ENCODE data around the gene QRICH2. TPM values are rescaled to one million over a fixed set of nuclear protein-coding genes. Genes with fewer than 3 reads are reported as not detected.

QRICH2 gene
- total RNA-seq, 1 donor from 2014 or later: 18.5 TPM

DNA sequence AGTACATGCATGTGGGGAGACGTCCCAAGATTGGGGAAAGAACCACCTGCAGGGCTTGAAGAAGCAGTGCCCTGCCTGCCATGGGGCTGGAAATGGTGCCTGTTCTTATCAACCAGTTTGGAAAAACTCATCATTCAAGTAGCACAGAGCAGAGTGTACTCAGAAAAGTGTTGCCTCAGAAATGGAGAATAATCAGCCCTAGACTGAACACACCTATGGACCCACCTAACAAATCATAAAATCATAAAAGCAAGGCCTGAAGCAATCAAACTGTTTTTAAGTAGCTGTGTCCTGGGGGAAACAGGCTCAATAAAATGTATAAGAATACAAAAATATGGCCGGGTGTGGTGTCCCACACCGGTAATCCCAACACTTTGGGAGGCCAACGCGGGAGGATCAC lies 11.2 kb downstream of the QRICH2 start:
- no peaks in the 10 kb centered on the region for H3K4me1 Mint-ChIP-seq (ENCODE audit: low read depth)
- no peaks in the 10 kb centered on the region for H3K9me3 Mint-ChIP-seq (ENCODE audit: low read depth)
- peak overlapping the region; percentile 37 for H3K27ac Mint-ChIP-seq
- no peak for DNase-seq (ENCODE audit: low spot score, unreplicated experiment)
- H3K27me3 Mint-ChIP-seq: no peaks in the 10 kb centered on the region
- H3K4me3 Mint-ChIP-seq (ENCODE audit: low read depth): no peak overlapping the region
- TF ChIP-seq CTCF (IDR thresholded peaks at IDR 0.05; ENCODE audit: unreplicated experiment): no peak
- peaks cover 7% of the 10 kb centered on the region for H3K36me3 Mint-ChIP-seq (ENCODE audit: insufficient read depth)

- Mint-ChIP-seq H3K4me1 (ENCODE audit: low read depth) (no peaks in the 10 kb centered on the region), H3K27ac (no peak overlapping the region), H3K27me3 (no peaks in the 10 kb centered on the region), H3K4me3 (ENCODE audit: low read depth) (no peak overlapping the region), H3K9me3 (ENCODE audit: low read depth) (no peaks in the 10 kb centered on the region), H3K36me3 (ENCODE audit: insufficient read depth) (peaks cover 7% of the 10 kb centered on the region)
- no peak for DNase-seq (ENCODE audit: low spot score, unreplicated experiment)
- no peak for TF ChIP-seq CTCF (IDR thresholded peaks at IDR 0.05; ENCODE audit: unreplicated experiment)
Observed at GRCh38 chr17:76296186-76296585, 11.9 kb downstream of the QRICH2 start.

DNA sequence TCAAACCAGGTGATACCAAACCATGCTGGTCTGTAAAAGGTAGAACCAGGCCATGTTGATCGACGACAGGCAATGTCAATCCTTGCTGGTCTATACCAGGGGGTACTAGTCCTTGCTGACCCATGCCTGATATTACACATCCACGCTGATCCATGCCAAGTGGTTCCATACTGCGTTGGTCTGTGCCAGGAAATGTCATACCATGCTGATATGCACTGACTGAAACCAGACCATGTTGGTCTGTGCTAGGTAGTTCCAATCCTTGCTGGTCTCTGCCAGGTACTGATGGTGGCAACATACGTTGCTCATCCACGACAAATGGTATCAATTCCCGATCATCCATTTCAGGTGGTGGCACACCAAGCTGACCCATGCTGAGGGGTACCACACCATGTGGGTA lies 15.0 kb downstream of the QRICH2 start:
- Mint-ChIP-seq H3K27ac (no peak overlapping the region), H3K27me3 (no peaks in the 10 kb centered on the region), H3K9me3 (ENCODE audit: low read depth) (no peaks in the 10 kb centered on the region), H3K4me3 (ENCODE audit: low read depth) (no peak overlapping the region), H3K36me3 (ENCODE audit: insufficient read depth) (peaks cover 9% of the 10 kb centered on the region), H3K4me1 (ENCODE audit: low read depth) (no peaks in the 10 kb centered on the region)
- DNase-seq (ENCODE audit: low spot score, unreplicated experiment): no peak
- no peak for TF ChIP-seq CTCF (IDR thresholded peaks at IDR 0.05; ENCODE audit: unreplicated experiment)

DNA sequence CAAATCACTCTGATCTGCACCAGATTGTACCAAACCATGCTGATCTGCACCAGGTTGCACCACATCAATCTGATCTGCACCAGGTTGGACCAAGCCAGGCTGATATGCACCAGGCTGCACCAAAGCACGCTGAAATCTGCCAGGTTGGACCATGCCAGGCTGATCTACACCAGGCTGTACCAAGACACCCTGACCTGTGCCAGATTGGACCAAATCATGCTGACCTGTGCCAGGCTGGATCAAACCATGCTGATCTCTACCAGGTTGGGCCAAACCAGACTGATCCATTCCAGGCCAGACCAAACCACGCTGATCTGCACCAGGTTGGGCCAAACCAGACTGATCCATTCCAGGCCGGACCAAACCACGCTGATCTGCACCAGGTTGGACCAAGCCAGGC lies 15.5 kb downstream of the QRICH2 start:
- Mint-ChIP-seq H3K36me3 (ENCODE audit: insufficient read depth) (peaks cover 9% of the 10 kb centered on the region), H3K4me3 (ENCODE audit: low read depth) (no peak overlapping the region), H3K27me3 (no peaks in the 10 kb centered on the region), H3K9me3 (ENCODE audit: low read depth) (no peaks in the 10 kb centered on the region), H3K27ac (no peak overlapping the region), H3K4me1 (ENCODE audit: low read depth) (no peaks in the 10 kb centered on the region)
- no peak for DNase-seq (ENCODE audit: low spot score, unreplicated experiment)
- no peak for TF ChIP-seq CTCF (IDR thresholded peaks at IDR 0.05; ENCODE audit: unreplicated experiment)

- H3K27ac Mint-ChIP-seq: no peak overlapping the region
Observed at GRCh38 chr17:76281573-76282371, 26.3 kb downstream of the QRICH2 start.

More at GRCh38 chr17:76281573-76282371, 26.3 kb downstream of the QRICH2 start:
- Mint-ChIP-seq H3K9me3 (ENCODE audit: low read depth) (no peaks in the 10 kb centered on the region), H3K4me3 (ENCODE audit: low read depth) (no peak overlapping the region), H3K36me3 (ENCODE audit: insufficient read depth) (peaks cover 2% of the 10 kb centered on the region), H3K4me1 (ENCODE audit: low read depth) (no peaks in the 10 kb centered on the region), H3K27me3 (no peaks in the 10 kb centered on the region)
- TF ChIP-seq CTCF (IDR thresholded peaks at IDR 0.05; ENCODE audit: unreplicated experiment): no peak
- DNase-seq (ENCODE audit: low spot score, unreplicated experiment): no peak
